GF-D8 (cell line): ENCODE measurements around the gene SLC2A3.
"Not testable (repeated sequence)": the region's sequence is repeated elsewhere in the genome, so short reads cannot be mapped to it uniquely, and the experiment has no call there.

Source experiments
- DNase-seq: peaks from one replicate; lab custom pipeline; 2025; lab: John Stamatoyannopoulos, UW

The SLC2A3 gene

GRCh38 chr12:7951671-7952070 lies 15.7 kb upstream of the SLC2A3 start:
- no peak for DNase-seq

GRCh38 chr12:7950230-7950943 lies 14.4 kb upstream of the SLC2A3 start:
- DNase-seq: not testable (repeated sequence)

- DNase-seq: peak; percentile 53
Measured at GRCh38 chr12:7948589-7949260, 12.7 kb upstream of the SLC2A3 start.

- no peak for DNase-seq
Measured at GRCh38 chr12:7947011-7947410, 11.0 kb upstream of the SLC2A3 start.

GRCh38 chr12:7944760-7945159 lies 8.8 kb upstream of the SLC2A3 start:
- not testable (repeated sequence) for DNase-seq

GRCh38 chr12:7940906-7941305 lies 4.9 kb upstream of the SLC2A3 start:
- no peak for DNase-seq

GRCh38 chr12:7937833-7938506 lies 2.0 kb upstream of the SLC2A3 start:
- DNase-seq: peak; percentile 12

- no peak for DNase-seq
Measured at GRCh38 chr12:7934889-7935492, 996 bp downstream of the SLC2A3 start.

- DNase-seq: no peak
Measured at GRCh38 chr12:7934091-7934888, 1.7 kb downstream of the SLC2A3 start.

- peak; percentile 86 for DNase-seq
Measured at GRCh38 chr12:7933255-7933726, 2.7 kb downstream of the SLC2A3 start.

- DNase-seq: not testable (repeated sequence)
Measured at GRCh38 chr12:7932599-7933240, 3.3 kb downstream of the SLC2A3 start.

- DNase-seq: no peak
Measured at GRCh38 chr12:7929083-7929792, 6.7 kb downstream of the SLC2A3 start.

GRCh38 chr12:7927470-7927869 lies 8.5 kb downstream of the SLC2A3 start:
- no peak for DNase-seq

- DNase-seq: not testable (repeated sequence)
Measured at GRCh38 chr12:7926068-7926666, 9.8 kb downstream of the SLC2A3 start.

- DNase-seq: no peak
Measured at GRCh38 chr12:7923241-7924236, 12.4 kb downstream of the SLC2A3 start.

GRCh38 chr12:7921181-7921580 lies 14.8 kb downstream of the SLC2A3 start:
- not testable (repeated sequence) for DNase-seq

GRCh38 chr12:7918268-7918590 lies 17.8 kb downstream of the SLC2A3 start:
- not testable (repeated sequence) for DNase-seq

- no peak for DNase-seq
Measured at GRCh38 chr12:7917392-7918267, 18.4 kb downstream of the SLC2A3 start.
